Brain microvascular endothelial cell (primary cell): Measurements from ENCODE around the gene NCAM2.
"Not testable (repeated sequence)": the region's sequence is repeated elsewhere in the genome, so short reads cannot be mapped to it uniquely, and the experiment has no call there.

ENCODE experiments used
- DNase-seq: peaks from one replicate; pipeline ENCODE4 v3.0.0-alpha.2; 2020
- H3K27ac ChIP-seq: fragments of 250-450 bp; sonication (Bioruptor Pico); 2 replicates; pipeline ENCODE4 v1.5.1; 2020; ENCODE audit warnings: mild to moderate bottlenecking, moderate library complexity
- H3K27me3 ChIP-seq: fragments of 250-450 bp; sonication (Bioruptor Pico); replicated peaks from 2 replicates; pipeline ENCODE4 v1.5.1; 2020; ENCODE audit warnings: mild to moderate bottlenecking
- H3K36me3 ChIP-seq: fragments of 250-450 bp; sonication (Bioruptor Pico); replicated peaks from 2 replicates; pipeline ENCODE4 v1.5.1; 2020; ENCODE audit warnings: mild to moderate bottlenecking
- H3K4me3 ChIP-seq: 2 replicates; pipeline ENCODE4 v1.5.1; 2011; ENCODE audit warnings: low read depth, mild to moderate bottlenecking, control low read depth, low read length, moderate library complexity
- CTCF ChIP-seq: IDR thresholded peaks from 2 replicates; pipeline ENCODE4 v1.5.1; 2011; ENCODE audit warnings: low read depth, mild to moderate bottlenecking, moderate library complexity, low read length, control low read depth, inconsistent platforms; ENCODE audit errors: missing control alignments
- in situ Hi-C: cut with HindIII; loops from 2 replicates; pipeline ENCODE4 v1.10.0; 2017; ENCODE audit warnings: low sequenced_read_pairs, low pct_ligation_motif_present

The NCAM2 gene

GRCh38 chr21:21132390-21132789, 134.2 kb downstream of the NCAM2 start:
- Histone ChIP-seq H3K36me3 (no peaks in the 10 kb centered on the region), H3K27me3 (no peaks in the 10 kb centered on the region), H3K27ac (no peak overlapping the region), H3K4me3 (no peak overlapping the region)
- TF ChIP-seq CTCF = no peak
- DNase-seq = no peak
- in situ Hi-C loops = no loop called here

GRCh38 chr21:21137986-21138385, 139.8 kb downstream of the NCAM2 start:
- Histone ChIP-seq H3K27me3 (no peaks in the 10 kb centered on the region), H3K36me3 (no peaks in the 10 kb centered on the region), H3K27ac (no peak overlapping the region), H3K4me3 (no peak overlapping the region)
- peak; percentile 16 for DNase-seq
- in situ Hi-C loops = no loop called here
- TF ChIP-seq CTCF = no peak

GRCh38 chr21:21146587-21147373, 148.6 kb downstream of the NCAM2 start:
- Histone ChIP-seq H3K4me3 (no peak overlapping the region), H3K27ac (no peak overlapping the region), H3K27me3 (no peaks in the 10 kb centered on the region), H3K36me3 (no peaks in the 10 kb centered on the region)
- in situ Hi-C loops = no loop called here
- TF ChIP-seq CTCF = no peak
- no peak for DNase-seq

- TF ChIP-seq CTCF = no peak
- no peak overlapping the region for H3K4me3 ChIP-seq
- H3K36me3 ChIP-seq = no peaks in the 10 kb centered on the region
- no peaks in the 10 kb centered on the region for H3K27me3 ChIP-seq
- DNase-seq = no peak
- H3K27ac ChIP-seq = no peak overlapping the region
- in situ Hi-C loops = no loop called here
Measured at GRCh38 chr21:21147374-21147745, 149.2 kb downstream of the NCAM2 start.

GRCh38 chr21:21148009-21148408, 149.8 kb downstream of the NCAM2 start:
- Histone ChIP-seq H3K27me3 (no peaks in the 10 kb centered on the region), H3K36me3 (no peaks in the 10 kb centered on the region), H3K4me3 (no peak overlapping the region), H3K27ac (no peak overlapping the region)
- TF ChIP-seq CTCF = no peak
- in situ Hi-C loops = no loop called here
- no peak for DNase-seq

- DNase-seq = no peak
- no peak for TF ChIP-seq CTCF
- Histone ChIP-seq H3K36me3 (no peaks in the 10 kb centered on the region), H3K27me3 (no peaks in the 10 kb centered on the region), H3K27ac (no peak overlapping the region), H3K4me3 (no peak overlapping the region)
- in situ Hi-C loops = no loop called here
Measured at GRCh38 chr21:21148514-21148913, 150.3 kb downstream of the NCAM2 start.

GRCh38 chr21:21149445-21149844, 151.2 kb downstream of the NCAM2 start:
- H3K36me3 ChIP-seq, in situ Hi-C loops, H3K27ac ChIP-seq, H3K27me3 ChIP-seq, DNase-seq, H3K4me3 ChIP-seq: not testable (repeated sequence)
